Stimulated activated CD4-positive, alpha-beta T cell treated with anti-CD3 and anti-CD28 coated beads, Interleukin-1b, Interleukin-23, amount 100 ng/mL, for 24 hours (primary cell): ENCODE data around the gene SUFU.
"Not testable (repeated sequence)": the region's sequence is repeated elsewhere in the genome, so short reads cannot be mapped to it uniquely, and the experiment has no call there.

Experiments used
- DNase-seq, 4 experiments: peaks; one replicate each; pipeline ENCODE4 v3.0.0-alpha.2; 2020; ENCODE audit warnings: low read depth in 4 of 4, low spot score in 1 of 4

SUFU gene

DNA sequence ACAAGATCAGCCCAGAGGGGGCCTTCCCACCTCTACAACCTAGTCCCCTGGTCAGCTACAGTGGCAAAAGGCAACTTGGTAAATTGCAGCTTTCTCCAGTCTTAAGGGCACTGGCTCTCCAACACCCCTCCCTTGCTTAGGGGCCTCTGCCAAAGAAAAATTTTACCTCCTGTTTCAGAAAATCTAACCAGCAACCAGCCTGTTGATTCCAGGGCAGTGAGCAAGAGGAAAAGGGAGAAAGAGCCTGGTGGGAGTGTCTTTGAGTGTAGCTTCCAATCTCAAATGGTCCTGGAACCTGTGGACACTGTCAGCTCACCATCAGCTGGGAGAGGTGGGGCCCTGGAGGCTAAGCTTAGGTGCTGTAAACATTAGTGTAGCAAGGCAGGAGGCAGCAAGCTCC is 24.1 kb upstream of the SUFU start:
- DNase-seq = no peak

DNA sequence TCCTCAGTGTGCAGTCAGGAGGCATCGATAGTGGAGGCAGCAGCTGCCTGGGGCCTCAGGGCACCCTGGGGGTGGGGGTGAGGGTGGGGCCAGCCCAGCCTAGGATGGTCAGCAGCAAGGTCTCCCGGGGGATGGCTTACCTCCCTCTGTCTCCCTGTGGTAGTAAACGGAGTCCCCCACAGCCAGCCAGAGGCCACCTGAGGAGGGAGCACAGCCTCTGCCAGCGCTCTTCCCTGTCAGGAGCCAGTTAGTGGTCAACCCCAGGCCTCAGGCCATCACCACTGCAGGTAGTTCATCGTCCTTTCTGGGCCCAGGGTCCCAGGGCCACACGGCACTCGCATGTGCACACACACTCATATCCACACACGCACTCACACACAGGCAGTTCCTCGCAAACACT is 23.4 kb upstream of the SUFU start:
- DNase-seq = no peak

DNA sequence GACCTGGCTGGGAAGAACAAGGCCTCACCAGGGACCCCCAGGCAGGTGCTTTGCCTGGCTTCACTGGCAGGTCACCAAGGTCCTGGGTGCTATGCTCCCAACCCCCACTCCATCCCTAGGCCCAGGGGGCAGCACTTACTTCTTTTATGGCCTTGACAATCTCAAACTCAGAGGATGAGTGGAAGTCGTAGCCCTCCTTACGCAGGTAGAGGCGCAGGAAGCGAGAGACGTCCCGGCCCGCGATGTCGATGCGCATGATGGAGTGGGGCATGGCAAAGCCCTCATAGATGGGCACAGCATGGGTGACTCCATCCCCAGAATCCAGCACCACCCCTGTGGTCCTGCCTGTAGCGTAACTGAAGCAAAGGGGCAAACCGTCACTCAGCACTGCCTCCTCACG is 19.8 kb upstream of the SUFU start:
- DNase-seq = no peak

DNA sequence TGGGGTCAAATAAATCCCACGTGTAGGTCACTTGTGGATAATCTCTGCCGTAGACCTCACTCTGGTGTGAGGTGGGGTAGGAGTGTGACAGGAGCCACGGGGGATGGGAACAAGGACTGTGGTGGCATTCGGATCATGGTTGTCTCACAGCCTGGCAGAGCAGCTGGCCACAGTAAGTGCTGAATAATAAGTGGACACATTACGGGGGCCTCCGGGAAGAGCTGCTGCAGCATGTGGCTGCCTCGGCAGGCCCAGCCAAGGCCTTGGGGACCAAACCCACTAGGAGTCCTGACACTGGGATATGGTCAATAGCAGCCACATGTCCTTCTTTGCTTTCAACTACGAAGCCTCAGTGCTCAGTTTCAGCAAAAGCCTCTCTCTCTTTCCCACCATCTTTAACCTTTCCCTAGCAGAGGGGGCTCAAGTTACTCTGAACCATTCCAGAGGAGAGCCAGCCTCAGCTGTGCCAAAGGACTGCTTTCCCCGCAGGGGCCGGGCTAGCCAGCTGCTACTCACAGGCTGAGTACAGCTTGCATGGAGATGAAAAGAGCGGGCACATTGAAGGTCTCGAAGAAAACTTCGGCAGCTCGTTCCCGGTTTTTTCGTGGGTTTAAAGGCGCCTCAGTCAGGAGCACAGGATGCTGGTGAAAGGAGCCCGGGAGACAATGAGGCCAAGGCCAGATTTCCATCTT is 18.5 kb upstream of the SUFU start:
- no peak for DNase-seq

DNA sequence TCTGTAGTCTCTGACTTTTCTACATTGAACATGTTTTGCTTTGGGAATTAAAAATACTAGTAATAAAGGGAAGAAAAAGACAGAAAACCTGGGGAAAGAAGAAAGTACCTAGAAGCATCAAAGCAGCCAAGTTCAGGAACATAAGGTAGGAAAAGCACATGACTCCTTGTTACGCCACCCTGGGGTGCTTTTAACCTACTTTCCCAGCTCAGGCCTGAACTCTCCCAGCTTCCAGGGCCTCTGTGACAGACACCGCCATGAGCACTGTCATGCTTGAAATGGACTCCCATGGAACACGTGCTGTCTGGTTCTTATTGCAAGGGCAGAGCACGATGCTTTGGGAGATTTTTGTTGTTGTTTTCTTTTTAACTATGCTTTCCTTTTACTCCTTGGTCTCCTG is 12.6 kb upstream of the SUFU start:
- no peak for DNase-seq

DNA sequence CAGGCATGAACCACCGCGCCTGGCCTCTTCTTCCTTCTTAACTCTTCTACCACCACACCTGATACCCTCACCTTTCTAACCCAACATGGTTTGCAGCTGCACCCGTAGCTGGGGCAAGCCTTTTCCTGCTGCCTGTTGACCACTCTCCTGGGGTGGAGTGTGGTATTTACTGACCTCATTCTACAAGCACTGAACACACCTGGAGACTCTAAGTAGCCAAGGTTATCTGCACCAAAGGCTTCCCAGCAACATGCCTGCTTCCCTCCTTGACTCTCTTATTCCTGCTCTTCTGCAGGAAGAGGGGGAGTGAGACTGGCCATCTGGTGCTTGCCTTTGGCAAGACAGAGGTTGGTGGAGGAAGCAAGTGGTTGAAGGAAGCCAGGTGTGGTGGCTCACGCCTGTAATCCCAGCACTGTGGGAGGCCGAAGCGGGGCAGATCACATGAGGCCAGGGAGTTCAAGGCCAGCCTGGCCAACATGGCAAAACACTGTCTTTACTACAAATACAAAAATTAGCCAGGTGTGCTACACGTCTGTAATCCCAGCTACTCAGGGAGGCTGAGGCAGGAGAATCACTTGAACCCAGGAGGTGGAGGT is 11.3 kb upstream of the SUFU start:
- no peak for DNase-seq

DNA sequence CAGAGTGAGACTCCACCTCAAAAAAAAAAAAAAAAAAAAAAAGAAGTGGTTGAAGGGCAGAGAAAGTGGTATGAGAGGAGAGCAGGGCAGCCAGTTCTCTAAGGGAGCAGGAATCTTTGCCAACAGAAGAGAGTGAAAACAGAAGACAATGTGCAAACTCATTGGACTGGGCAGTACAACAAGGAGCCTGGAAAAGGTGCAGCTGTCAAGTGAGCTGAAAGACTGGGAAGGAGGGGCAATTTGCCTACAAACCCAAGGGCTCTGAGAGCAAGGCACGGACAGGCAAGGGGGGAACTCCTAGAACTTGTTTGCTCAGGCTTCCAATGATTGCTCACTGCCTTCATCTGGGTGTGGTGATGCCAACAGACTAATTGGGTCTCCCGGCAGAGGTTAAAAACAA is 10.8 kb upstream of the SUFU start:
- no peak for DNase-seq

DNA sequence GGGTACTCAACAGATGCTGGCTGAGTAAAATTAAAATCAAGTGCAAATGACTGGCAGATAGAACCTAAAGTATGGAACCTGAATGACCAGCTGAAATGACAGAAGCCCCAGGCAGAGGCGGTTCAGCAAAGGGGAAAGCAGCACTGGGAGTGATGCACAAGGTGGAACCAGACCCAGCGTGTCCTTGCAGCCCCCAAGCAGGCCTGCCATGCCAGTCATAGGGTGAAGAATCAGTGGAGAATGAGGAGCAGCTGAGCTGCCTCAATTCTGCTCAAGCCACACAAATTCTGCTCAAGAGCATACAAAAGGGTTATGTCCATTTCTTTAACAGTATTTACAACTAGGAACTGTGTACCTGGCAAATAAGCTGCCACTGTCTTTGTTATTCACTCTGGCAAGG is 10.0 kb upstream of the SUFU start:
- DNase-seq = no peak

DNA sequence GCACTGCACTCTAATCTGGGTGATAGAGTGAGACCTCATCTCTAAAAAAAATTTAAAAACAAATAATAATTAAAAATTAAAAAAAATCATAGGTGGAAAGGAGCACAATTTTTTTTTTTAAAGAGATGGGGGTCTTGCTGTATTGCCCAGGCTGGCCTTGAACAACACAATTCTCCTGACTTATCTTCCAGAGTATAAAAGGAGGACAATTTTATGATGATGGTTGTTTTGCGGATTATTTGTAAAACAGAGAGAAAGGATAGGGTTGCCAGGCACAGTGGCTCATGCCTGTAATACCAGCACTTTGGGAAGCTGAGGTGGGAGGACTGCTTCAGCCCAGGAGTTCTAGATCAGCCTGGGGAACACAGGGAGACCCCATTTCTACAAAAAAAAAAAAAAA is 6.2 kb upstream of the SUFU start:
- no peak for DNase-seq

DNA sequence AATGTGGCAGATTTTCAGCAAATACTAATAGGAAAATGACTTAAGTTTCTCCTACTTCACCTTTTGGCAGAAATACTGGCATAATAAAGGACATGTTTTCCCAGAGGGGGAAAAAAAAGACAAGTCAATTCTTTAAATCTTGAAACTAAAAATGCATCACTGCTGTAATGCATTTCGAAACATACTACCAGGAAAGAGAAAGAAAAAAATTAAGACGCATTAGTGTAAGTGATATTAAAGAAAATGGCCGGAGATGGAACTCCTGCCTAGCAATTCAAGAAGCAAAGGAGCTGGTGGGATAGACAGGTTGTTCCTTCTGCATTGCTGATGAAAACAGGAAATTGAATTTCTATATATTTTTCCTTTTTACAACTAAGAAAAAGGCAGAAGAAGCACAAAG is 4.4 kb upstream of the SUFU start:
- DNase-seq = no peak

DNA sequence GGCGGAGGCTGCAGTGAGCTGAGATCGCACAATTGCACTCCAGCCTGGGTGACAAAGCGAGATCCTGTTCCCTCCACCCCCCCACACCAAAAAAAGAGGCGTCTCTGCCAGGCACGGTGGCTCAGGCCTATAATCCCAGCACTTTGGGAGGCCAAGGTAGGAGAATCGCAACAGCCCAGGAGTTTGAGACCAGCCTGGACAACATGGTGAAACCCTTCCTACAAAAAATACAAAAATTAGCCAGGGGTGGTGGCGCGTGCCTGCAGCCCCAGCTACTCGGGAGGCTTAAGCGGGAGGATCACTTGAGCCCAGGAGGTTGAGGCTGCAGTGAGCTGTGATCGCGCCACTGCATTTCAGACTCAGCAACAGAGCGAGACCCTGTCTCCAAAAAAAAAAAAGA is 3.1 kb upstream of the SUFU start:
- not testable (repeated sequence) for DNase-seq

DNA sequence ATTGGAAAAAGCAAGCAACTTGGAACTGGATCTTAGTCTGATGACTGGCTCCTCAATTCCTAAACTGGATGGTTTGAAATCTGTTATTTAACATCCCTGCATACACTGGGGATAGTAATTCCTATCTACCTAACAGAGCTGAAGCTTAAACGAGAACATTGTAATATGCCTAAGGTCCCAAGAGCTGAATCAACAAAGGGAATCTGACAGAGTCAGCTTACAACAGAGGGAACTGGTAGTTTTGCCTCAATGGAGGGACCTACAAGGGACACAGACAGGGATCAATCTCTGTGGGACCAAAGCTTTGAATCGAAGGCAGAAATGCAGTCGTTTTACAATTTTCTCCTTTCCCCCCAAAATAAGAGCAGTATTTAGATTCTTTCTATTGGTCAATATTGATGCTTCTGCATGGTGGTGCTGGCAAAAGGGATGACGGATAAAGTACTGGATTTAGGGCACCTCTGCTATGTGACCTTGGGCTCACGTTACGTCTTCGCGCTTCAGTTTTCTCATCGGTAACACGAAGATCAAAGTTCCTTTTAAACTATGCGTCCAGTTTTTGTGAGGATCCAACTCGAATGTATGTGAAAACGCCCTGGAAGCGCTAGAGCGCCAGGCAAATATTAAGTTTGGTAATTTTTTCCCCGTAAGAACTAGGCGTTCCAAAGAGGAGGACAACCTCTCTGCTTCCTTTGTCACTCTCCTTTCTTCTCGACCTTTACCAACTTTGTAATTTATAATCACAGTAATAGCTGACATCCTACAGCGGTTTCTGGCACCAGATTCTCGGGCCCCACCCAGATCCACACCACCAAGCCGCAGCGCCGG is 2.4 kb upstream of the SUFU start:
- DNase-seq = no peak

DNA sequence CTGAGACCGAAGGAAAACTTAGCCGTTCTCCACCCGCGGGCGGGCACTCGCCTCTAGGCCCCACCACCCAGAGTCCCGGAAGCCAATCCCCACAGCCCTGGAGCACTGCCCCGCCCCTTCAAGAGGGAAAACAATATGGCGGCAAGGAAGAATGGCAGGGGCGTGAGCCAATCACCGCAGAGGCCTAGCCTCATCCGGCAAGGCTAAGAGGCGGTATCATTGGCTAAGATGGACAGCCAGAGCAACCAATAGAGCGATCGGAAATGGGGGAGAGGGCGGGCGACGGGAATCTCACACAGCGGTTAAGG is 1.8 kb upstream of the SUFU start:
- peak; percentile 92 to 98 (median 96) for DNase-seq

DNA sequence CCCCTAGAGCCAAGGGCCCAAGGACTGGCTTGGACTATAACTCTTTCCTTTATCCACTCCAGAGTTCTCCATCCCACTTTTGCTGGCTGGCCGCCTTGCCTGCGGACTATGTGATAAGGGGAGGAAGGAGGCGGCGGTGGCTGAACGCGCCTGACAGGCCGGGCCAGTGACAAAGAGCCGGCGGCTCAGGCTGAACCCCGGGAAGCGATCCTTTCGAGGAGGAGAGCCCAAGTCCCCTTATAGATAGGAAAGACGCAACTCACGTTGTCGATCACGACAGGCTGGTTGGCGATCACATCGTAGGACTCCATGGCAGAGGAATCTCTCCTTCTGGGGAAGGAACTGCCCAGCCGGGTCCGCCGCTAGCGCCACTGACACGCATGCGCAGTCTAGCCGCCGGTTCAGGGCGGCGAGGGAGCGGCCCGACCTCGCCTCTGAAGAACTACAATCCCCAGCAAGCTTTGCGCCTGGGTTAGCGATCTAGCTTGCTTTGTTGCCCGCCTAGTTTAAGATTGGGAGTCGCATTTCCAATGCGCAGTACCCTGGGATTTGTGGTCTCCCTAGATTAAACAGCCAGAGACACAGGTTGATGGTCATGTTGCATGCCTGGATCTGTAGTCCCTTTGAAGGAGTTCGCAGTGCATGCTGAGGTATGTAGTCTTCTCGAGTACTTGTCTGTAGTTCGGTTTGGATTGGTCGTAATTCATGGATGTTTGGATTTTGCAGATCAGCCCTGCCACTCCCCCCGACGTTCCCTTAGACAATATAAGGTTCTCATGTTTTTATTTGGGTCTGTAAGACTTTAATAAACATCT is 1.2 kb upstream of the SUFU start, which contains the start of gene ACTR1A:
ACTR1A (minus strand) TSS at position 376 of the 815 bp plus-strand sequence; CDS start at position 311, 65 bp downstream.
- DNase-seq = peak; percentile 87 to 95 (median 90)

DNA sequence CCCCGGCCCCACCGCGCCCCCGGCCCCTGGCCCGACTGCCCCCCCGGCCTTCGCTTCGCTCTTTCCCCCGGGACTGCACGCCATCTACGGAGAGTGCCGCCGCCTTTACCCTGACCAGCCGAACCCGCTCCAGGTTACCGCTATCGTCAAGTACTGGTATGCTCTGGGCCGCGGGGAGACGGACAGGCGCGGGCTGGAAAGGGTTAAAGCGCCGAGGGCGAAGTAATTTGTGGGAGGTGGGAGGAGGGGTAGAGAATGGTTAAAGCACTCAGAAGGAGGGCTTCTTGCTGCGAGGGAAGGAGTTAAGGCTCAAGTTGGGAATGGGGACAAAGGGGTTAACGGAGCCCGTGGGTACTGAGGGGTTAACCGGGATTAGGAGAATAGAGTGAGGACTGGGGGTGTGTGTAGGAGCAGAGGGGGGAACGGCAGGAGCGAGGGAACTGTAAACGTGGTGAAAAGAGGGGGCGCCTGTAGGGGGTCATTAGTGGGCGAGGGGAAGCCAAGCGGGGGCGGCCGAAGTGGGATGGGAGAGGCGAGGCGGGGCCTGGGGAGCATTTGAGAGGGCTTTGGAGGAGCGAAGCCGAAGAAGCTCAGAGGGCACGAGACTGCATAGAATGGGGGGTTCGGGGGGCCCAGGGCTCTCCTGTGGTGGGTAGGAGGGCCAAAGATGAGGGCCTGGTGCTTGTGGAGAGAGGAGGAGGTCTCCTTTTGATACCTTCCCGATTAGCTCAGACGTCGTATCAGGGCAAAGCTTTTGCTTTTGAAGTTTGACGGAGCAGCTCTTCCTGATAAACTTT is 605 bp downstream of the SUFU start:
- DNase-seq = peak in 3 of 4 experiments; percentile 7 to 18 (median 12)

DNA sequence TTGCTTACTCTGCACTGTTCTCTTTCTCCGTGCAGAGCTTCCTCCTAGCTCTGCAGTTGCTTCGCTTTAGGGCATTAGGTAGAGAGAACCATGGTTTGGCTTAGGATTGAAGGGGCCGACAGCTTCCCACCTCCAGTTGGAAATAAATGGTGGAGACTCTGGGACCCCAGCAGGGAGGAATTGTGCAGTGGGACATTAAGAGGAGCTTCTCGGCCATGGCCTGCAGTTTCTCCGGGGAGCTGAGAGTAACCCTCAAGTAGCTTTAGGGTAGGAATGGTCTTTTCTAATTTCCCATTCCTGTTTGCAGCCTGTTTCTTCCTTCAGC is 1.2 kb downstream of the SUFU start:
- DNase-seq = no peak

DNA sequence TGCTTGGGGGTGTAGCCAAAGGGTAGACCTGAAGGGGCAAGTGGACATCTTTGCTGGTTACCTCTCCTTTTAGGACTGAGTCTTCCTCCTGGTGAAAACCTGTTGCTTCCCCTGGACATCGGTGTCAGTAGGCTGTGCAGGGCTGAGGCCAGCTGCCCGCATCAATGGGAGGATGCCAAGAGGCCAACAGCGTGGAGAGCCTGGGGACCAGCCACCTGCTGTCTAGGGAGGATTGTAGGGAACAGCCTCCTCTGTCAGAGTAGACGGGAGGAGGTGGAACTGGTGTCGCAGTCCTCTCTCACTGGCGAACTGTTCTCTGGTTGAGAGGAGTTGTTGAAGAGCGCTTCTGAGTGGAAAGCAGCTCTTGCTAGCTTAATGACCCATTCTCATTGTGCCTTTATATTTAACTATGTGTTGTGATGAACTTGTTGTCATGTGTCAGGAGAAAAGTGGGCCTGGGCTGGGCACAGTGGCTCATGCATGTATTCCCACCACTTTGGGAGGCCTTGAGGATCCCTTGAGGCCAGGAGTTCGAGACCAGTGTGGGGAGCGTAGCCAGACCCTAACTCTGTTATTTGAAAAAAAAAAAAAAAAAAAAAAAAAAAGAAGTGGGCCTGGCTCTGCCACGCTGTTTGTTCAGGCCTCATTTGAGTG is 1.8 kb downstream of the SUFU start:
- DNase-seq = no peak

DNA sequence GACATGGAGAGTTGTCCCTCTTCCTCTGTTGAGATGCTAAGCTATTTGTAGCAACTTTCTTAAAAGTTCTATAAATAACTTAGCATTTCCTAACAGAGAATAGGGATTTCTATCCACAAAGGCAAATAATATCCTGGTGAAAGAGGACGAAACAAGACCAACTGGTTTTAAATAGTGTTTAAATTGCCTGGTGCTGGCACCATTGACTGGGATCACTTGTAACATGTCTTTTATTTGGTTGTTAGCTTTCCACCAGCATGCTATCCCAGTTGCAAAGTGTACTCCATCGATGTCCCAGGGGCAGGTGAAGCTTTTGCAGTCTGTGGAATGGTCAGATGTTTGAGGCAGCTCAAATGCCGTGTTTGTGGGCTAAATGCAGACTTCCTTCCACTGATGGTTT is 3.7 kb downstream of the SUFU start:
- no peak for DNase-seq

DNA sequence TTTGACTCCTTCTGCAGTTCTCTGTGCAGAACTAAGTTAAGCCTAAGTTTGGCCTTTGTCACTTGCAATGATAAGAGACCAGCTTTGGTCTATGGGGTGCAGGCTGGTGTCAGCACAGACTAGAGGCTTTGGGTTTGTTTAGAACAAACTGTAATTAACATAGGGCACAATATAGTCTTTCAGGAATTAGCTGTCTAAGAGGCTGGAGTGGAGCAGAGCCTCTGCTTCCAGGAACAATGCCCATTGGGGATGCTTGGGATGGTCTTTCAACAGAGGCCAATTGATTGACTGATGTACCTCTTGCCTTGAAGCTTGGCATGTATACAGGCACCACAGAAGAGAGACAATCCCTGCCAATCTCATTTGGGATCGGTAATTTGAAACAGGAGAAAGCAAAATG is 4.7 kb downstream of the SUFU start:
- DNase-seq = no peak

DNA sequence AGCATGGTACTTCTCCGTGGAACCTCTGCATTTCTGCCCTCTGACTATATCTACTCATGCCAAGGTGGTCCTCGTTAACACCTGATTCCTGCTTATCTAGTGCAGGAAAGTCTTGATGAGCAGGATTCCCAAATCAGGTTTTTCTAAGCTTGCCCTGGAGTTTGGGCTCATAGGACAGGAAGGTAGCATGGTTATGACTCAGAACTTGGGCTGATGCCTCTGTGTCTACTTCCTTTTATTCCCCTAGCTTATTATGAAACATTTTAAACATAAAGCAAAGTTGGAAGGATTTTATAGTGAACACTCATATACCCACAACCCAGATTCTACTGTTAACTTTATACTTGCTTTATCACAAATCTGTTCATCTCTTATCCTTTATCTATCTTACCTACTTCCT is 5.6 kb downstream of the SUFU start:
- no peak for DNase-seq
